Karpas-422 (cell line): Measurements from ENCODE around the gene MED15. TPM values are rescaled to one million over a fixed set of nuclear protein-coding genes. Genes with fewer than 3 reads are reported as not detected.
"Not testable (repeated sequence)": the region's sequence is repeated elsewhere in the genome, so short reads cannot be mapped to it uniquely, and the experiment has no call there.

ENCODE experiments used
- DNase-seq: peaks from one replicate; pipeline ENCODE4 v3.0.0-alpha.2; 2015
- H2AFZ ChIP-seq: fragments of 200-600 bp; sonication (generic); 2 replicates; pipeline ENCODE4 v1.6.1; 2014; ENCODE audit warnings: antibody characterized with exemption, low read length, mixed read lengths
- H3K27ac ChIP-seq: fragments of 200-600 bp; sonication (generic); 2 replicates; pipeline ENCODE4 v1.5.1; 2014; ENCODE audit warnings: mild to moderate bottlenecking, low read length, moderate library complexity
- H3K27me3 ChIP-seq: fragments of 200-600 bp; sonication (generic); 2 replicates; pipeline ENCODE4 v1.6.1; 2014; ENCODE audit warnings: low read length, mixed read lengths
- H3K36me3 ChIP-seq: fragments of 200-600 bp; sonication (generic); 2 replicates; pipeline ENCODE4 v1.6.1; 2014; ENCODE audit warnings: low read length, mixed read lengths; ENCODE audit not compliant: insufficient read depth
- H3K4me1 ChIP-seq: fragments of 200-600 bp; sonication (generic); 2 replicates; pipeline ENCODE4 v1.6.1; 2014; ENCODE audit warnings: mild to moderate bottlenecking, low read length, mixed read lengths
- H3K4me2 ChIP-seq: fragments of 200-600 bp; sonication (generic); 2 replicates; pipeline ENCODE4 v1.6.1; 2014; ENCODE audit warnings: low read length, low read depth, mild to moderate bottlenecking; ENCODE audit not compliant: poor library complexity, severe bottlenecking
- H3K4me3 ChIP-seq: fragments of 200-600 bp; sonication (generic); 2 replicates; pipeline ENCODE4 v1.5.1; 2014; ENCODE audit warnings: mild to moderate bottlenecking, antibody characterized with exemption, low read length, mixed read lengths
- H3K79me2 ChIP-seq: fragments of 200-600 bp; sonication (generic); 2 replicates; pipeline ENCODE4 v1.6.1; 2014; ENCODE audit warnings: mild to moderate bottlenecking, low read length, mixed read lengths
- H3K9ac ChIP-seq: fragments of 200-600 bp; sonication (generic); 2 replicates; pipeline ENCODE4 v1.6.0; 2014; ENCODE audit warnings: low read length
- H3K9me2 ChIP-seq: fragments of 200-600 bp; sonication (generic), shearing (Covaris generic); replicated peaks from 2 replicates; pipeline ENCODE4 v1.6.0; 2014; ENCODE audit warnings: mild to moderate bottlenecking, low read length, moderate library complexity; ENCODE audit not compliant: insufficient read depth
- H3K9me3 ChIP-seq: fragments of 300-700, 200-600 bp; sonication (generic); 2 replicates; pipeline ENCODE4 v1.6.1; 2014; ENCODE audit warnings: low read length, mixed read lengths
- H4K20me1 ChIP-seq: fragments of 200-600 bp; sonication (generic); 2 replicates; pipeline ENCODE4 v1.6.1; 2014; ENCODE audit warnings: mild to moderate bottlenecking, antibody characterized with exemption, low read length, low read depth; ENCODE audit not compliant: insufficient read depth
- total RNA-seq: library from RNA; depleted of rRNA; stranded (reverse); fragments of >200 nt; shearing (Covaris generic); gene quantifications from 2 replicates; pipeline ENCODE4 v1.2.3, GENCODE V29; 2014; ENCODE audit warnings: low replicate concordance

Gene MED15
- total RNA-seq, 1 experiment from 2014 or later = 36.9 TPM

DNA sequence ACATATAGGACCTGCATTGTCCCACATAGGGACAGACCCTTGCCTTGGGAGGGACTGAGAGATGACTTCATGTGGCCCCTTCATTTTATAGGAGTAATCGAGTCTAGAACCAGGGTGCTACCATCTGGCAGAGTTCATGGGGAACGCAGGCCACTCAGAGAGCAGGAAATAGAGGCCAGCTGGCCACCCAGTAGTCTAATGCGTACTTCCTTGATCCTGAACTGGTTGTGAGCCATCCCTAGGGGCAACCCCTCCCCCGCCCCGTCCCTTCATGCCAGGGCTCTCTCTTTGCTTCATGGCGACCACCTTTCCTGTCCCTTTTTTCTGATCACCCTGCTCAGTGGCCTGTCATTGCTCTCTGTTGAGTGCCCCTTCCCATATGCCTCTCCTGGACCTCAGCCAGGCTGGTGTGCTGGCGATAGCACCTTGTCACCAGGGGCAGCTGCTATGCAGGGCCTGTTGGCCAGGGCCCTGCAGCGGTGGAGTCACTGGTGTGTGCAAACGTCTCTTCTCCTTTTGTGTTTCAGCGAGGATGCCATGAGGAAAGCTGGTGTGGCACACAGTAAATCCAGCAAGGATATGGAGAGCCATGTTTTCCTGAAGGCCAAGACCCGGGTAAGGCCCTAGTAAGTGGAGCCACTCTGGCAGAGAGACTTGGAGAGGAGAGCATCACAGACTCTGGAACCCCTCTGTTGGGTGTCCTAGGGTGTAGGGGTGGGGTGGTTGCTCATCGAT lies 29.3 kb downstream of the MED15 start:
- H3K9ac ChIP-seq = no peak overlapping the region
- peaks cover 11% of the 10 kb centered on the region for H3K36me3 ChIP-seq
- H3K27me3 ChIP-seq = no peaks in the 10 kb centered on the region
- no peaks in the 10 kb centered on the region for H3K9me3 ChIP-seq
- H3K9me2 ChIP-seq = no peaks in the 10 kb centered on the region
- H3K4me2 ChIP-seq = no peak overlapping the region
- no peak overlapping the region for H3K27ac ChIP-seq
- no peaks in the 10 kb centered on the region for H3K4me1 ChIP-seq
- DNase-seq = no peak
- H3K79me2 ChIP-seq = peaks cover 80% of the 10 kb centered on the region
- no peak overlapping the region for H3K4me3 ChIP-seq
- H2AFZ ChIP-seq = no peak overlapping the region
- peaks cover 22% of the 10 kb centered on the region; the same call in 1 of the 2 replicates for H4K20me1 ChIP-seq

DNA sequence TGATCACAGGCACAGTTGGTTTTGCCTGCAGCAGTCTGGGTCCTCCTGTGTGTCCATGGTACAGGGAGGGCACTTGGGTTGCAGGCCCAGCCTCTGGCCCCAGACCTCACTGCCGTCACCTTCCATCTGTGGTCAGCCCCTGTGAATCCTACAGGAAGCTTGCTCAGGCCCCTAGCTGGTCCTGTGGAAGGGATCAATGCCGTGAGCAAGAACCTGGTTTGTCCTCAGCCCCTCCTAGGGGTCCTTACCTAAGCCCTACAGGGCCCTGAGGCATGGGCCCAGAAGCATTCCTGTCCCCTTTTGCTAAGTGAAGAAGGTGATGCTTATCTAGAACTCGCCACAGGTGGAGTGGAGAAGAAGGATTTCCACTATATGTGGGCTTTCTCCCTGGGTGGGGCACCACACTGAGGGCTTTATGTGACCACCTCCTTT lies 29.9 kb downstream of the MED15 start:
- Histone ChIP-seq H2AFZ (no peak overlapping the region), H3K4me2 (no peak overlapping the region), H3K9ac (no peak overlapping the region), H3K36me3 (peaks cover 12% of the 10 kb centered on the region), H3K27me3 (no peaks in the 10 kb centered on the region), H3K4me1 (no peaks in the 10 kb centered on the region), H3K4me3 (no peak overlapping the region), H3K79me2 (peaks cover 76% of the 10 kb centered on the region), H4K20me1 (peaks cover 18% of the 10 kb centered on the region; the same call in 1 of the 2 replicates), H3K27ac (no peak overlapping the region), H3K9me2 (no peaks in the 10 kb centered on the region), H3K9me3 (no peaks in the 10 kb centered on the region)
- DNase-seq = no peak

DNA sequence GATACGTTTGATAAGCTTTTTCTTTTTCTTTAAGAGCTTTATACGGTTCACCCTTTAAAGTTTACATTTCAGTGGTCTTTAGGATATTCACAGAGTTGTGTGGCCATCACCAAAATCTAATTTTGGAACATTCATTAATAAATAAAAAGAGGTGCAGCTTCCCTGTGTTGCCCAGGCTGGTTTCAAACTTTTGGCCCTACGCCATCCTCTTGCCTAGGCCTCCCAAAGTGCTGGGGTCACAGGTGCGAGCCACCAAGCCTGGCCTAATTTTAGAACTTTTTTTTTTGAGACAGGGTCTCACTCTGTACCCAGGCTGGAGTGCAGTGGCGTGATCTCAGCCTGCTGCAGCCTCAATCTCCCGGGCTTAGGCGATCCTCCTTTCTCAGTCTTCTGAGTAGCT lies 30.6 kb downstream of the MED15 start:
- H3K4me2 ChIP-seq = no peak overlapping the region
- no peak overlapping the region for H2AFZ ChIP-seq
- no peak overlapping the region for H3K4me3 ChIP-seq
- no peak overlapping the region for H3K9ac ChIP-seq
- H3K36me3 ChIP-seq = peaks cover 16% of the 10 kb centered on the region
- H3K27me3 ChIP-seq = no peaks in the 10 kb centered on the region
- no peak for DNase-seq
- peaks cover 76% of the 10 kb centered on the region for H3K79me2 ChIP-seq
- H3K9me2 ChIP-seq = no peaks in the 10 kb centered on the region
- no peak overlapping the region for H3K27ac ChIP-seq
- H3K4me1 ChIP-seq = no peaks in the 10 kb centered on the region
- H3K9me3 ChIP-seq = no peaks in the 10 kb centered on the region
- H4K20me1 ChIP-seq = peaks cover 12% of the 10 kb centered on the region; the same call in 1 of the 2 replicates

DNA sequence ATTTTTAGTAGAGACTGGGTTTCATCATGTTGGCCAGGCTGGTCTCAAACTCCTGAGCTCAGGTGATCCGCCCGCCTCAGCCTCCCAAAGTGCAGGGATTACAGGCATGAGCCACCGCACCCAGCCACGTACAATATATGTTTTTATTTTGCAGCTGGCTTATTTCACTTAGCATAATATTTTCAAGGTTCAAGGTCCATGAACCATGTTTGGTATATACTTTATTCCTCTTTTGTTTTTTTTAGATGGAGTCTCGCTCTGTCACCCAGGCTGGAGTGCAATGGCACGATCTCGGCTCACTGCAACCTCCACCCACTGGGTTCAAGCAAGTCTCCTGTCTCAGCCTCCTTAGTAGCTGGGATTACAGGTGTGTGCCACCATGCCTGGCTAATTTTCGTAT lies 31.5 kb downstream of the MED15 start:
- H3K79me2 ChIP-seq = peaks cover 70% of the 10 kb centered on the region
- not testable (repeated sequence) for DNase-seq, H3K9ac ChIP-seq, H3K4me2 ChIP-seq, H3K4me1 ChIP-seq, H3K9me2 ChIP-seq, H2AFZ ChIP-seq, H3K27ac ChIP-seq, H4K20me1 ChIP-seq, H3K4me3 ChIP-seq, H3K9me3 ChIP-seq, H3K27me3 ChIP-seq
- H3K36me3 ChIP-seq = peaks cover 16% of the 10 kb centered on the region

DNA sequence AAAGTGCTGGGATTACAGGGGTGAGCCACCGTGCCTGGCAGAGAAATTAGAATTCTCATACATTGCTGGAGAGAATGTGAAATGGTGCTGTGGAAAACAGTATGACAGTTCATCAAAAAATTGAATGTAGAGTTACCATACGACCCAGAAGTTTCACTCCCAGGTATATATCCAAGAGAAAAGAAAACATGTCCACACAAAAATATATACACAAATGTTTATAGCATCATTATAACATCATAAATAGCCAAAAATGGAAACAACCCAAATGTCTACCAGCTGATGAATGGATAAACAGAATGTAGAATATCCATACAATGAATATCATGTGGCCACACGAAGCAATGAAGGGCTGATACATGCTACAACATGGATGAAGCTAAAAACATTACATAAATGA lies 34.6 kb downstream of the MED15 start:
- H3K27me3 ChIP-seq = no peaks in the 10 kb centered on the region
- H3K4me1 ChIP-seq = peaks cover 5% of the 10 kb centered on the region

DNA sequence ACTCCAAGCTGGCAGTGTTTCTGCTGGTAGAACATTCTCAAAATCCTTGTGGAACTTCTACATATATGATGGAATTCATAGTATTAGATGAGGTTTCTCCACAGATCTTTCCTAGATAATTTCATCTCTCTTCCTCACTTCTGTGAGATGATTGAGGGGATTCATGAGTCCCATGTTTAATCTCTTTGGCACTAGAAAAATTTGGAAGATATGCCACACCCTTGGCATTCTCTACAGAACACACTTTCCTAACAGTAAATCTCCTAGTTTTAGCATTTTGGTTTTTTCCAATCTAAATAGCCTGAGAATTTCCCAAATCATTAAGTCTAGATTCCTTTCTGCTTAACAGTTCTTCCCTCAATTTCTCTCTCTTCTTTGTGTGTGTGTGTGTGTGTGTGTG lies 35.3 kb downstream of the MED15 start:
- no peak overlapping the region for H2AFZ ChIP-seq
- no peak for DNase-seq
- no peaks in the 10 kb centered on the region for H4K20me1 ChIP-seq
- H3K27ac ChIP-seq = no peak overlapping the region
- H3K36me3 ChIP-seq = peaks cover 16% of the 10 kb centered on the region
- peaks cover 5% of the 10 kb centered on the region for H3K4me1 ChIP-seq
- H3K79me2 ChIP-seq = peaks cover 73% of the 10 kb centered on the region
- no peaks in the 10 kb centered on the region for H3K9me2 ChIP-seq
- no peaks in the 10 kb centered on the region for H3K9me3 ChIP-seq
- no peak overlapping the region for H3K9ac ChIP-seq
- no peaks in the 10 kb centered on the region for H3K27me3 ChIP-seq
- H3K4me2 ChIP-seq = no peak overlapping the region
- H3K4me3 ChIP-seq = no peak overlapping the region

More for the DNA sequence above, 34.6 kb downstream of the MED15 start:
- Histone ChIP-seq H3K9me2 (no peaks in the 10 kb centered on the region), H2AFZ (no peak overlapping the region), H3K36me3 (peaks cover 16% of the 10 kb centered on the region), H3K9ac (no peak overlapping the region), H4K20me1 (no peaks in the 10 kb centered on the region), H3K9me3 (no peaks in the 10 kb centered on the region), H3K4me2 (no peak overlapping the region), H3K27ac (no peak overlapping the region), H3K79me2 (peaks cover 77% of the 10 kb centered on the region), H3K4me3 (no peak overlapping the region)
- DNase-seq = no peak

DNA sequence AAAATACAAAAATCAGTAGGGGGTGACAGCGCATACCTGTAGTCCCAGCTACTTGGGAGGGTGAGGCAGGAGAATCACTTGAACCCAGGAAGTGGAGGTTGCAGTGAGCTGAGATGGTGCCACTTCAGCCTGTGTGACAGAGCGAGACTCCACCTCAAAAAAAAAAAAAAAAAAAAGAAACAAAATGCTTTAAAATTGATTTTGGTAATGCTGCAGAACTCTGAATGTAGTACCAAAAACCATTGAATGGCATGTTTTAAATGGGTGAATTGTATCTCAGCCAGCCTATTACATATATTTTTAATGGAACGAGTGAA lies 37.9 kb downstream of the MED15 start:
- Histone ChIP-seq H3K4me1 (peaks cover 25% of the 10 kb centered on the region), H3K79me2 (peaks cover 78% of the 10 kb centered on the region)
- H3K27ac ChIP-seq, H4K20me1 ChIP-seq, H3K9ac ChIP-seq, DNase-seq, H3K4me2 ChIP-seq, H3K36me3 ChIP-seq, H3K4me3 ChIP-seq, H2AFZ ChIP-seq, H3K9me2 ChIP-seq, H3K27me3 ChIP-seq, H3K9me3 ChIP-seq: not testable (repeated sequence)

DNA sequence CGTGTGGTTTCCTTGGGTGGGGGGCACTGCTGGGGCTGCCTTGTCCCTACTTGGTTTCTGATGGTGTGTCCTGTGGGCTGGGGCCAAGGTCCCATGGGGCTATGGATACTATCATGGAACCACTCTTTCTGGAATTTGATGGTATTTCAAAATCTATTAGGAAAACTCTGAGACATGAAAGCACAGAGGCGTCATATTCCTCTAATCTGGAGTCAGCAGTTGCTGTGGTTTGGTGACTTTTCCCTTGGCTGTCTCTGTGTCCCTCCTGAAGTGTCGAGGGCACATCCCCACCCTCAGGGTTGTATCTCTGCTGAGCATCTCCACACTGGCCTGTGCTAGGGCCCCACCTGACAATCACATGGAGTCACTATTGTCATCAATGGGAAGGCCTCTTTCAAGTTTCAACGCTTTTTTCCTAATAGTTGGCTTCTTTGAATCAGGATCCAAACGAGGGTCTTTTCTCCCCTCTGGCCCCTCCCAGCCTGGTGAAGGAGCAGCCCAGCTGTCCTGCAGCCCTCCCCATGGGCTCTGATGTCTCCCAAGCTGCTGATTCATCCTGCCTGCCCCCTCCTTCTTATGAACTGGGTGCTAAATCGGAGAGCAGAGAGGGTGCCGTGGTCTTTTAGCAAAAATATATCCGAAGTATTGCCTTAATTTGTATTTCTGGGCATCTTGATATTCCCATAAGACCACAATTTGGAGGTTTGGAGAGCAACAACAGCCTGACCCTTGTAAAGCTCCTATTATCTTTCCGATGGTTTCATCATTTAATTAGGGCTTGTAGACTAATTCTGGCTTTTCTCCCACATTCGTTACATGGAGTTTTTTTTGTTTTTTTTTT lies 38.5 kb downstream of the MED15 start:
- Histone ChIP-seq H3K36me3 (0 out of 2 replicates have a peak, but pooled peaks cover 4% of the 10 kb centered on the region), H4K20me1 (peaks cover 9% of the 10 kb centered on the region; the same call in 1 of the 2 replicates), H3K9me3 (no peaks in the 10 kb centered on the region), H3K27me3 (no peaks in the 10 kb centered on the region), H3K4me1 (peaks cover 32% of the 10 kb centered on the region), H3K27ac (no peak overlapping the region), H3K4me3 (no peak overlapping the region), H3K79me2 (peaks cover 78% of the 10 kb centered on the region), H2AFZ (no peak overlapping the region), H3K9me2 (no peaks in the 10 kb centered on the region), H3K9ac (no peak overlapping the region), H3K4me2 (no peak overlapping the region)
- DNase-seq = no peak
